Activated CD4-positive, alpha-beta T cell treated with anti-CD3 and anti-CD28 coated beads, Interleukin-2, Interleukin-6, amounts not matched to agents 100 ng/mL and 50 ng/mL, durations not matched to agents 16 hours and 8 hours (primary cell): ENCODE results near the gene EARS2.
"Not testable (repeated sequence)": the region's sequence is repeated elsewhere in the genome, so short reads cannot be mapped to it uniquely, and the experiment has no call there.

ENCODE experiments used
- DNase-seq: peaks from one replicate; pipeline ENCODE4 v3.0.0-alpha.2; 2020

The EARS2 gene

GRCh38 chr16:23566724-23567123 is 9.6 kb upstream of the EARS2 start:
- DNase-seq: no peak

- no peak for DNase-seq
Observed at GRCh38 chr16:23564575-23565363, 7.6 kb upstream of the EARS2 start.

GRCh38 chr16:23563186-23563585 is 6.0 kb upstream of the EARS2 start:
- no peak for DNase-seq

GRCh38 chr16:23562505-23562904 is 5.4 kb upstream of the EARS2 start:
- DNase-seq: no peak

- no peak for DNase-seq
Observed at GRCh38 chr16:23561586-23561985, 4.4 kb upstream of the EARS2 start.

GRCh38 chr16:23557779-23558702 is 891 bp upstream of the EARS2 start:
- peak; percentile 7 for DNase-seq

GRCh38 chr16:23554536-23554935 is 2.6 kb downstream of the EARS2 start:
- no peak for DNase-seq

- no peak for DNase-seq
Observed at GRCh38 chr16:23552161-23552560, 5.0 kb downstream of the EARS2 start.

GRCh38 chr16:23549938-23550337 is 7.2 kb downstream of the EARS2 start:
- no peak for DNase-seq

GRCh38 chr16:23544436-23544835 is 12.7 kb downstream of the EARS2 start:
- no peak for DNase-seq

- not testable (repeated sequence) for DNase-seq
Observed at GRCh38 chr16:23540817-23541178, 16.4 kb downstream of the EARS2 start.

DNA sequence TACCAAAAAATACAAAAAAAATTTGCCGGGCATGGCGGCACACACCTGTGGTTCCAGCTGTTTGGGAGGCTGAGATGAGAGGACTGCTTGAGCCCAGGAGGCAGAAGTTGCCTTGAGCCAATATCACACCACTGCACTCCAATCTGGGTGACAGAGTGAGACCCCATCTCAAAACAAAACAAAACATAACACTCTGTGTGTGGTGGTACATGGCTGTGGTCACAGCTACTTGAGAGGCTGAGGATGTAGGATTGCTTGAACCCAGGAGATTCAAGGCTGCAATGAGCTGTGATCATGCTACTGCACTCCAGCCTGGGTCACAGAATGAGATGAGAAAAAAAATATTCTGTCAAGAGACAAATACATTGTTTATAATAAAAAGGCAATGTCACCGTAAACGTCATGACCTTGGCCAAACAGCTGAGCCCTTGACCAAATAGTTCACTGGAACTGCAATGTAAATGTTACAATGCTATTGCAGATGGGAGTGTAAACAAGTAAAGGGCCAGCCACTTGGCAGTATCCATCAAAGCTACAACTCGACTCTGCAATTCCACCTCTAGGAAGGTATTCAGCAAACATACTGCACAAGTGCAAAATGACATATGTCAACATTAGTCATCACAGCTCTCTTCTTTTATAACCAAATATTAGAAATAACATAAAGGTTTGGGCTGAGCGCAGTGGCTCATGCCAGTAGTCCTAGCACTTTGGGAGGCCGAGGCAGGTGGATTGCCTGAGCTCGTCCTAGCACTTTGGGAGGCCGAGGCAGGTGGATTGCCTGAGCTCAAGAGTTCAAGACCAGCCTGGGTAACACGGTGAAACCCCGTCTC is 16.9 kb downstream of the EARS2 start:
- no peak for DNase-seq

DNA sequence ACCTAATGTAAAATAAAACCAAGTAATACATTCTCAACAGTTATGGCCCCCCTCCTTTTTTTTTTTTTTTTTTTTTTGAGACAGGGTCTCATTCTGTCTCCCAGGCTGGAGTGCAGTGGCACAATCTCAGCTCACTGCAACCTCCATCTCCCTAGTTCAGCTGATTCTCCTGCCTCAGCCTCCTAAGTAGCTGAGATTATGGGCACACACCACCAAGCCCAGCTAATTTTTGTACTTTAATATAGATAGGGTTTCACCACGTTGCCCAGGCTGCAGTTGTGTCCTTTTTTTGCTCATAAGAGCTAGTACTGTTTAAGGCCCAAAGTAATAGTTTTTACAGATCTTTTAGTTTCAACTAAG is 18.3 kb downstream of the EARS2 start:
- DNase-seq: no peak

DNA sequence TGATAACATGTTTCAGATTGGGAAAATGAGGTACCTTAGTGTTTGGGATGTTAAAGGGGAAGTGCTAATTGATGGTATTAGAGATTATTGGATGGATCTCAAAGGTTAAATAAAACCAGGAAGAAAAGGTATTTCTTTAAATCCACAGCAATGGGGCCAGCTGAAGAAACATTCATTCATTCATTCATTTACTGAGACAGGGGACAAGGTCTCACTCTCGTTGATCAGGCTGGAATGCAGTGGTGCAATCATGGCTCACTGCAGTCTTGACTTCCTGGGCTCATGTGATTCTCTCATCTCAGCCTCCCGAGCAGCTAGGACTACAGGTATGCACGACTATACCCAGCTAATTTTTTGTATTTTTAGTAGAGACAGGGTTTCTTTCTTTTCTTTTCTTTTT is 19.8 kb downstream of the EARS2 start:
- DNase-seq: no peak

- DNase-seq: no peak
Observed at GRCh38 chr16:23535901-23536300, 21.2 kb downstream of the EARS2 start.

- no peak for DNase-seq
Observed at GRCh38 chr16:23534868-23535860, 22.0 kb downstream of the EARS2 start.

DNA sequence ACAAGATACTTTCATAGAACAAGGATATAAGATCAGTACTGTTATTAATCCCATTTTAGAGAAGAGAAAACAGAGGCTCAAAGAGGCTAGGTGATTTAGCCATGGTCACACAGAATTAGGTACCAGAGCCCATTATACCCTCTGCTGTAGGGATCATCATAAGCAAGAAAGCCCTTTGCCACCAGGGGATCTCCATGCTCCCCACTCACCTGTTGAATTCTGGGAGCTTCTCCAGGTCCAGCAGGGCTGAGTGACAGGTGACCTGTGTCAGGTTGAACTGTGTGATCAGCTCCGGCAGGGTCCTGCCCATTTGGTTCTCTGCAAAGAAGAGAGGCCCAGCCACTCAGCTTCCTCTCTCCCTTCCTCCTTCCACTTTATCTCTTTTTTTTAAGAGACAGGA is 24.7 kb downstream of the EARS2 start:
- DNase-seq: no peak

- no peak for DNase-seq
Observed at GRCh38 chr16:23530062-23530461, 27.1 kb downstream of the EARS2 start.

GRCh38 chr16:23528644-23529310 is 28.4 kb downstream of the EARS2 start:
- DNase-seq: no peak

DNA sequence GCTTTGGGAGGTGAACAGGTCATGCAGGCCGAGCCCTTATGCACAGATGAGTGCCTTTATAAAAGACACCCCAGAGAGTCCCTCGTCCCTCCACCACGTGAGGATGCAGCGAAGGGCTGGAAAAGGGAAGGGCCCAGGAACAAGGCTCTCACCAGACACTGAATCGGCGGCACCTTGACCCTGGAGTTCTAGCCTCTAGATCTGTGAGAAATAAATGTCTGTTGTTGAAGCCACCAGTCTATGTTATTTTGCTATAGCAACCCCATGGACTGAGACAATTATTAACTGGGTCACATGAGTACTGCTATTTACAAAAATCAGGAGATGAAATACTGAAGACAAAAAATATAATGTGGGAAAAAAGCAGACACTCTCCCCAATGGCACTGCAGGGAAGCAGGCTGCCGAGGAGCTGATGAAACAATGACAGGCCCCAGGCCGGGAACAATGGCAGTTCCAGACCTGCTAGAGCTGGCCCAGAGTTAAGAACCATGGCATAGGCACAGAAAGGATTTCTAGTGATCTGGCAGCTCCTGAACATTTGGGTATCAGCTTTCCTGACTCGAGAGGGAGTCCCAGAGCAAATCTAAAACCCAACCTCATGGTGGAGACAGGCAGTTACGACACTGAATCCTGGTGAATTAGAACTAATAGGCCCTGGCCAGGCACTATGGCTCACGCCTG is 29.0 kb downstream of the EARS2 start:
- DNase-seq: no peak

DNA sequence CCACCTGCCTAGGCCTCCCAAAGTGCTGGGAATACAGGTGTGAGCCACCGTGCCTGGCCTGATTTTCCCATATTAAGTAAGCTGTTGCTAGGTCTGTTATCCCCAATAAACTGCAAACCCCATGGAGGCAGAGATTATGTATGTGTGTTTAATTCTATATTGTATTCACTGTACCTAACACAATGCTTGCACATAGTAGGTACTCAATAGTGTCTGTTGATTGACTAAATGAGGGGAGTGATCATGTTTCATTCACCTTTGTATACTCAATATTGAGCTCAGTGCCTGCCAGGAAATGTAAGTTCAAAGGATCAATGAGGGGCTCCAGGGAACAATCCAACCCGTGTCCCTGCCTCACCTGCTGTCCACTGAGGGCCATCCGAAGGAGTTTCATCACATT is 32.3 kb downstream of the EARS2 start:
- no peak for DNase-seq
